ENCODE results near the gene P3R3URF.
"Not testable (repeated sequence)": the region's sequence is repeated elsewhere in the genome, so short reads cannot be mapped to it uniquely, and the experiment has no call there.

Gene P3R3URF

DNA sequence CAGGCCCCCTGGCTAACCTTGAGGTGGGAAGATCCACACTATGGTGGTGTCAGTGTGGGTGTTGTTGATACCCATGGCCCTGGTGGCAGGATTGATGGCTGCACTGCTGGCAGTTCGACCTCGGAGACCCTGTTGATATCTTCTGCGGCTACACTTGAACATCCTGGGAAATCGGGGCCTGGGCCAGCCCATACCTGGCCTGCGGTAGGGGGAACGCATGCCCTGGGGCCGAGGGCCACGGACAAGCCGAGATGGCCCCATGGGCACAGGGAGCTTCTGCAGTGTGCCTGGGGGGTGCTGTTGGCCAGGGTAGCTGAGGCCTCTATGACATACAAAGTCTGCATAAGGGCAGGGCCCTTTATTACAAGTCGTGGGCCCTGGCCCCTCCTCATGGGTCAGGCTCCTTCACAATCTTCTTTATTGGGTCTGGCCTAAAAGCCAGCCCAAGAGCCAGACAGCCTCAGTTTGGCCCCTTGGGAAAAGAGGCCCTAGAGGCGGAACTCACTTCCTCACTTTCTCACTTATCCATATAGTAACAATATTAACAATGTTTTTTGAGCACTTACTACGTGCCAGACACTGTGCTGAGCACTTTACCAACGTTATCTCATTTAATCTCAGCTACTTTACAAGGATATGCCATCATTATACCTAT, at the start of gene P3R3URF:
Gene P3R3URF, minus strand, starts transcription at position 278 of the 655 bp plus-strand sequence. Its CDS starts 17 bp downstream, at position 261.
- in situ Hi-C loops (cut with MboI; ENCODE audit: low sequenced_read_pairs): loop anchor here (5.0 kb wide), 1 partner anchor 139 kb away; no protein-coding TSS in a partner anchor

DNA sequence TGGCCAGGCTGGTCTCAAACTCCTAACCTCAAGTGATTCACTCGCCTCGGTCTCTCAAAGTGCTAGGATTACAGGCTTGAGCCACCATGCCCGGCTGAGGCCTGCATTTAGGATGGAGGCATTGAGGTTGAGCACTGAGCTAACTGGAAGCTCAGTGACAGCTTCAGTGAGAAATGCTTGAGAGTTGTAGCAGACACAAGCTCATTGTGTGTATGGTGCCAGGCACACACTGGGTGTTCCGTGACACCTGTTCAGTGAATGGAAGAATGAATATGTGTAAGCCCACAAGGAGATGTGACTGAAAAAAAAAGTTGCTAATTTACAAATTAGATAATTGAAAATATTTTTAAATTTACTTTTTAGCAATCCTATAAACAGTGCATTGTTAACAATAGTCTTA, 48.7 kb upstream of the P3R3URF start:
- in situ Hi-C loops (cut with MboI; ENCODE audit: low sequenced_read_pairs): no loop called here

DNA sequence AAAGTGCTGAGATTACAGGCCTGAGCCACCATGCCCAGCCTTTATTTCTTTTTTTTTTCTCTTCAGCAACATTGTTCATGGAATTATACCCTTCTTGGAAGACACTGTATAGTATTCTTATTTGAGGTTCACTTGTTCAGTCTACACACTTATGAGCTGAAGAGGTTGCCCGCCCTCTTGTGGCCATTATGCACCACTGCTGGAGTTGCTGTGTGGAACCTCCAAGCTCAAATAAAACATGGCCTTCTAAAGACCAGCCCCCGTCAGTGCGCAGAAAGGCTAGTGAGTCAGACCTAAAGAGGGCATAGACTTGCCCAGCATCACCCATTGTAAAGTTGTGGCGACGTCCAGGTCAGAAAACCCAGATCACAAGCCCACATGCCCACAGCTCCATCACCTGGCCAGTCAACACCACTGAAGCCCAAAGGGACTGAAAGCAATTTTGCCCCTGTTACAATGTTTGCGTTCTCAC, 47.2 kb upstream of the P3R3URF start:
- in situ Hi-C loops (cut with MboI; ENCODE audit: low sequenced_read_pairs): no loop called here

DNA sequence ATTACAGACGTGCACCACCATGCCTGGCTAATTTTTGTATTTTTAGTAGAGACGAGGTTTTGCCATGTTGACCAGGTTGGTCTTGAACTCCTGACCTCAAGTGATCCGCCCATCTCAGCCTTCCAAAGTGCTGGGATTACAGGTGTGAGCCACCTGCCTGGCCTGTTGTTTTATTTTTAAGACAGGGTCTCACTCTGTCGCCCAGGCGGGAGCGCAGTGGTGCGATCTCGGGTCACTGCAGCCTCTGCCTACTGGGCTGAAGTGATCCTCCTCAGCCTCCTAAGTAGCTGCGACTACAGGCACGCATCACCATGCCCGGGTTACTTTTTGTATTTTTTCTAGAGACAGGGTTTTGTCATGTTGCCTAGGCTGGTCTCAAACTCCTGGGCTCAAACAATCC, 46.8 kb upstream of the P3R3URF start:
- in situ Hi-C loops (cut with MboI; ENCODE audit: low sequenced_read_pairs): not testable (repeated sequence)

DNA sequence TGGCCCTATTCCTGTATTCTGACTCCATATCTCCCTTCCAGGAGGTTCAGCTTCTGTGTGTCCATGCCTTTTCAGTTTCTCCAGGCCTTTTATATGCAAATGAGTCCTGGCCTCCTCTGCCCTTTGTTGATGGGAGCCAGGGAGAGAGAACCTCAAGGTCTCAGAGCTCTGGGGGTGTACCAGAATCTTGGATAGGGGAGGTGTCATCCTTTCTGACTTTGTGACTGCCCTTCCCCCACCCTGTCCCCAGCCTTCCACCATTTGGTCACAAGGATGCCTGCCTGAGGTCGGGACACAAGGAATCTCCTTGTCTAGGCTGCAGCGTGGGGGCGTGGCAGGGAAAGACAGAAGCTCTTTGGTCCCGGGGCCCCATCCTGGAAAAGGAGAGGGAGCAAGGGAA, 45.5 kb upstream of the P3R3URF start:
- in situ Hi-C loops (cut with MboI; ENCODE audit: low sequenced_read_pairs): no loop called here

DNA sequence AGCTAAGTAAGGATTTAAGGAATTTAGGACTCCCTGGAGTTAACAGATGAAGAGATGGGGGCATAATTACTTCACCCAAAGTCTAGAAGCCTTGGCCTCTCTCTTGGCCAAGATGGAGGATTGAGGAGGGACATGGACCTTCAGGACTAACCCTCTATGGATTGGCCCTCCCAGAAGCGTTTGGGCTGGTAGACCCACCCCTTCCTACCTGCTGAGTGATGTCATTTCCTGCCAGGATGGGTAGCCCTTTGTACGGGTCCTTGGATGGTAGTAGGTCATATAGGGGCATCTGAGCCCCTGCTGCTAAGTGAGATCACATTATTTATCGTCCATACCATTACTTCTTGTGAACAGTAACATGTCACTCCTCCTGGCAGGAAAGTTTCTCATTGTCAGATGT, 44.5 kb upstream of the P3R3URF start:
- in situ Hi-C loops (cut with MboI; ENCODE audit: low sequenced_read_pairs): no loop called here

DNA sequence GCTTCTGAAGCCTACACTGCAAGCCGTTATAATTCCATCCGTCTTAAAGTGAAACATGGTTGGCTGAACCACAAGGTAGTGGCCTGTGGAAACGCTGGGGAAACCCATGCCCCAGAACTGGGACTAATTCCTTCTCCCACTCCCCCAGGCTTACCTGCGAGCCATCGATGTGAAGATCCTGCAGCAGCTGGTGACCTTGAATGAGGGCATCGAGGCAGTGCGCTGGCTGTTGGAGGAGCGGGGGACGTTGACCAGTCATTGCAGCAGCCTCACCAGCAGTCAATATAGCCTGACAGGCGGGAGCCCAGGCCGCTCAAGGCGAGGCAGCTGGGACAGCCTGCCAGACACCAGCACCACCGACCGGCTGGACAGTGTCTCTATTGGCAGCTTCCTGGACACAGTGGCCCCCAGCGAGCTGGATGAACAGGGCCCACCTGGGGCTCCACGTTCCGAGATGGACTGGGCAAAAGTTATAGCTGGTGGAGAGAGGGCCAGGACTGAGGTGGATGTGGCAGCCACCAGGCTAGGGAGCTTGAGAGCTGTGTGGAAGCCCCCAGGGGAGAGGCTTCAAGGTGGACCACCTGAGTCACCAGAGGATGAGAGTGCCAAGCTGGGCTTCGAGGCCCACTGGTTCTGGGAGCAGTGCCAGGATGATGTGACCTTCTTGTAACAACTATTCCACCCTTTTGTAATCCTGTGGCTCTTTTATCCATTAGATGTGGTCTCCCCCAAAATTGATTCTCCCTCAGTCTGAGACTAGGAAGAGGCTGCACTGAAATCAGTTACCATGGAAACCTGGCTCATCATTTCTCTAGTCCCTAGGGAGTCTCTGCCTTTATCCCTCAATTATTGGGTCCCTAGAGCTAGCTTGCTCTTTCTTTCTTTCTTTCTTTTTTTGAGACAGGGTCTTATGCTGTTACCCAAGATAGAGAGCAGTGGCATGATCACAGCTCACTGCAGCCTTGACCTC, 43.5 kb upstream of the P3R3URF start:
- in situ Hi-C loops (cut with MboI; ENCODE audit: low sequenced_read_pairs): no loop called here

DNA sequence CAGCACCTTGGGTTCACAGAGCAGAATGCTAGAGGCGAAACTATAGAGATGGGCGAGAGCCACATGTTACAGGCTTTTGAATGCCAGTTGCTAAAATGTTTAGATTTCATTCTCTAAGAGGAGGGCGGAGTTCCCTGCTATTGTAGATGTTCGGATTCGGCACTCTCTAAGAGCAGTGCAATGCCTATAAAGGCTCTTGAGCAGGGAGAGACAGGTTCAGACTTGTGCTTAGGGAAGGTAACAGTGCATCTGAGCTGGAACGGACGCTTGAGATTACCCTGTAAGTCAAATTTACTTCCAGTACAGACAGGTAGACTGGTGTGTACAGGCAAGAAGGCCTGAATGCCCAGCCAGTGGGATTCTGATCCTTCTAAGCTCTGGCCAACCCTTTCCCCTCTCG, 42.2 kb upstream of the P3R3URF start:
- in situ Hi-C loops (cut with MboI; ENCODE audit: low sequenced_read_pairs): no loop called here

DNA sequence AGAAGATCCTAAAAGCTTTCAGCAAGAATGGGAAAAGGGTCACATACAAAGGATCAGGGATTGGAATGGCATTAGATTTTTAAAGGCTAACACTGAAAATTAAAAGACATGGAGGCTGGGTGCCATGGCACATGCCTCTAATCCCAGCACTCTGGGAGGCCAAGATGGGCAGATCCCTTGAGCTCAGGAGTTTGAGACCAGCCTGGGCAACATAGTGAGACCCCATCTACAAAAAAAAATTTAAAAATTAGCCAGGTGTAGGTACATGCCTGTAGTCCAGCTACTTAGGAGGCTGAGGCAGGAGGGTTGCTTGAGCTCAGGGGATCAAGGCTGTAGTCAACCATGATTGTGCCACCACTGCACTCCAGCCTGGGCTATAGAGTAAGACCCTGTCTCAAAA, 39.2 kb upstream of the P3R3URF start:
- in situ Hi-C loops (cut with MboI; ENCODE audit: low sequenced_read_pairs): no loop called here

DNA sequence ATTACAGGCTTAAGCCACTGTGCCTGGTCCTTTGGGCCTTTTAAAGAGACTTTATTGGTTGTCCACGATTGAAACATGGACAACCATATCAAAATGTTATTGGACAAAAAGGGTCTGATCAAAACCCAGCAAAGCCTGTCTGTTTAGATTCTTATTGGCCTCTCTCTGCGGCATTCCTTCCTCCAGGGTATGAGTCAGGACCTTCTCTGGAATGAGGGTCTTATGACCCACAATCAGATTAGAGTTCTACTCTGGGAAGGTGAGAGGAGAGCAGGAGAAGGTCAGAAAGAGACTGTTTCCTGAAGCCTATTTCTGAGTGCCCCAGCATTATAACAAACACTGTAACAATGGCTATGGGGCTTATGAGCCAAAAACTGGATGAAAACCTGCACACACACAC, 34.8 kb upstream of the P3R3URF start:
- in situ Hi-C loops (cut with MboI; ENCODE audit: low sequenced_read_pairs): no loop called here

DNA sequence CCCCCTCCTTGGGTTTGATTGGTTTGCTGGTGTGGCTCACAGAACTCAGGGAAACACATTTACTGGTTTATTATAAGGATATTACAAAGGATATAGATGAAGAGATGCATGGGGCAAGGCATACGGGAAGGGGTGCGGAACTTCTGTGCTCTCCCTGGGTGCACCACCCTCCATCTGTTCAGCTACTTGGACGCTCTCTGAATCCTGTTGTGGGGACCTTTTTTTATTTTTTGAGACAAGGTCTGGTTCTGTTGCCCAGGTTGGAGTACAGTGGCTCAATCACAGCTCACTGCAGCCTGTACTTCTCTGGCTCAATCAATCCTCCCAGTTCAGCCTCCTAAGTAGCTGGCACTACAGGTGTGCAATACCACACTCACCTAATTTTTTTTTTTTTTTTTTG, 34.3 kb upstream of the P3R3URF start:
- in situ Hi-C loops (cut with MboI; ENCODE audit: low sequenced_read_pairs): no loop called here

DNA sequence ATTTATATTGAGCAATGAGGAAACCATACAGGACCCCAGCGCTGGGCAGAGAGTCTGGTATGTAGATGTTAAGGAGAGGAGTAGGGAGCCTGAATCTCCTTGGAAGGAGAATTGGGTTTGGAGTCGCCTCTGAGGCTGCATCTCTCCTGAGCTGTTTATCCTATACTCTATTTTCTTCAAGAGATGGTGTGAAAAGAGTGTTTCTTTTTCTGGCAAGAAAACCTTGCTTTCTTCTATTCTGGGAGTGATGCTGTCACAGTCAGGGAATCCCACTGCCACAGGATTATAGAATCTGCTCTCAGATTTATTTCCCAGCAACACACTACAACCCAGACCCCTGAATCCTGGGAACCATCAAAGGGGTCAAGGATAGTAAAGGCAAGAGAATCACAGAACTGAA, 30.1 kb upstream of the P3R3URF start:
- in situ Hi-C loops (cut with MboI; ENCODE audit: low sequenced_read_pairs): no loop called here

DNA sequence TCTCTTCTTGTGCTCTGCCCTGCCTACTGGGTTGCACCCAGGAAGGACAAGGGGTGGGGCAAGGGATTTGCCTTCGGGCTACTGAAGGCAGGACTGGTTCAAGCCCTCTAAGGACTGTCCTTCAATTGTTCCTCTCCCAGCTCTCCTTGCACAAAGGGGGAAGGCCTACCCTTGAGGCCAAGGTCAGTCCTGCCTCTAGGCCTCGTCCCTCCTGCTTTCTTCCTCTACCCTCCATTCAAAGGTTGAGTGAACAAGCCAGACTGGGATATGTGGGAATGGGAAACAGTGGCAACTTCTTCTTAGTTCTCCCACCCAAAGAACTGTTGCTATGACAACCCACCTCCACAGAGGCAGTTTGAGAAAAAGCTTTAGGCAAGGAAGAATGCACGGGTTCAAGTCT, 29.5 kb upstream of the P3R3URF start:
- in situ Hi-C loops (cut with MboI; ENCODE audit: low sequenced_read_pairs): no loop called here

DNA sequence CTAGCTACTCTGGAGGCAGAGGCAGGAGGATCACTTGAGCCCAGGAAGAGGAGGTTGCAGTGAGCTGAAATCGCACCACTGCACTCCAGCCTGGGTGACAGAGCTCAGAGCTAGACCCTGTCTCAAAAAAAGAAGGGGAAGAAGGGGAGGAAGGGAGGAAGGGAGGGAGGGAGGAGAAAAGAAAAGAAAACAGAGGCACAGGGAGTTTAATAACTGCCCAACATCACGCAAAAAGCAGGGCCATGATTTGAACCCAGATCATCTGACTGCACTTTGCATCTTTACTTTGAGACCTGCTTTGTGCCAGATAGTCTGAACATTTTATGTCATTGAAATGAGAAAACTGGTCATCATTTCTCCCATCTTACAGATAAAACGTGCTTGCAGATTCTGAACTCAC, 28.9 kb upstream of the P3R3URF start:
- in situ Hi-C loops (cut with MboI; ENCODE audit: low sequenced_read_pairs): no loop called here

DNA sequence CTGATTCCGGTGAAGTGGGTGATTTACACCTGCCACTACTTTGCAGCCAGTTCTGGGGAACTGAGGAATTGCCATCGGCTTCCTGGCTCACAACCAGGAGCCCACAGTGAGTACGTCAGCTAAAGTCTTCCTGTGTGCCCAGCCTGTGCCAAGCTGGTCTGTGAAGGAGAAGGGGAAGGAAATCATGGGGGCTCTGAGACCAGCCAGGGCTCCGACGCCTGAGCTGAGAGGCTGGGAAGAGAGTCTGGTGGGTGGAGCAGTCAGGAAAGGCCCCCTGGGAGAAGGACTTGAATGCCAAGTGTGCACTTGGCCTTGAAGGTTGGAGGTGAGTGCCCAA, 28.1 kb upstream of the P3R3URF start:
- in situ Hi-C loops (cut with MboI; ENCODE audit: low sequenced_read_pairs): no loop called here

DNA sequence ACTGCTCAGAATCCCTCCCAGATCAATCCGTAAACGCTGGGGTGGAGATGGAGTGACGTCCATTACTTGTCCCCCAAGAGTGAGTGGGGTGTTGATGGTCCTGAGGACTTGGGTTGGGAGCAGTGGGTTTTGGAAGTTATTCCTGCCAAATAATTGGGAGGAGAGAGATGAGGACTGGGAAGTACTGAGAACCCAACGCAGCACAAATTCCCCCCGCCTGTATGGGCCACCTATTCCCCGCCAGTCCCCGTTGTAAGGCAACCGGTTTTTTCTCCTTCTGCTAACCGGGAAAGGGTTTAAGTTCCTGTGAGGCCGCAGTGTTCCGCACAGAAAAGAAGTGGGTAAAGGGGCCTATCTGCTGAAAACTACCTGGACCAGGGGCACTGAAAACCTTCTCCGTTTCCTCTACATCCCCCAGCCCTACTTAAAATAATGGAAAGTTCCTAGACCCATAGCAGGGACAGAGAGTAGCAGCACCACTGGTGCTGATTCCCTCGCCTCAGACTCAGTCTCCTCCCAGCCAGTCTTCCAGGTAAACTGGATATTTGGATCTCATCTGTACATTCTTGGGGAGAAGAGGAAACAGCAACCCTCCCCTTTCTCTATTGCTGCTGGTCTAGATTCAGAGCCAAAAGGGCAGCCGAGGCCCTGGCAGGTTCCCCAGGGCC, 27.6 kb upstream of the P3R3URF start:
- in situ Hi-C loops (cut with MboI; ENCODE audit: low sequenced_read_pairs): no loop called here

DNA sequence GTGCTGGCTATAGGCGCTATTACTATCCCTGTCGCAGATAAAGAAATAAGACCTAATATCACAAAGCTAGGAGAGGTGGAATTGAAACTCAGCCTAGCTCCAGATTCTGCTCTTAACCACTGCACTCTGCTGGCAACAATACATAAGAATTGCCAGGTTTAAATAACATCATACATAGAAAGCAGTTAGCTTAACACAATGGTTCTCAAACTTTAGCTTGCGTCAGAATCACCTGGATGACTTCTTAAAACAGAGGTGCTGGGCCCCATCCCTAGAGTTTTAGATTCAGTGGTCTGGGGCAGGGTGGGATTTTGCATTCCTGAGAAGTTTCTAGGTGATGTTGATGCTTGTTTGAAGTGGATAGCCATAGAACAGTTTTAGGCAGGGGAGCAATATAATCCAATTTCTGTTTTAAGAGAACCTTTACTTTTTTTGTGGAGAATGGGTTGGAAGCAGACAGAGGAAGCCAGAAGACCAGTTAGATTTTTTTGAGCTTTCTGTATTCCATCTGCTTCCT, 23.0 kb upstream of the P3R3URF start:
- in situ Hi-C loops (cut with MboI; ENCODE audit: low sequenced_read_pairs): no loop called here

DNA sequence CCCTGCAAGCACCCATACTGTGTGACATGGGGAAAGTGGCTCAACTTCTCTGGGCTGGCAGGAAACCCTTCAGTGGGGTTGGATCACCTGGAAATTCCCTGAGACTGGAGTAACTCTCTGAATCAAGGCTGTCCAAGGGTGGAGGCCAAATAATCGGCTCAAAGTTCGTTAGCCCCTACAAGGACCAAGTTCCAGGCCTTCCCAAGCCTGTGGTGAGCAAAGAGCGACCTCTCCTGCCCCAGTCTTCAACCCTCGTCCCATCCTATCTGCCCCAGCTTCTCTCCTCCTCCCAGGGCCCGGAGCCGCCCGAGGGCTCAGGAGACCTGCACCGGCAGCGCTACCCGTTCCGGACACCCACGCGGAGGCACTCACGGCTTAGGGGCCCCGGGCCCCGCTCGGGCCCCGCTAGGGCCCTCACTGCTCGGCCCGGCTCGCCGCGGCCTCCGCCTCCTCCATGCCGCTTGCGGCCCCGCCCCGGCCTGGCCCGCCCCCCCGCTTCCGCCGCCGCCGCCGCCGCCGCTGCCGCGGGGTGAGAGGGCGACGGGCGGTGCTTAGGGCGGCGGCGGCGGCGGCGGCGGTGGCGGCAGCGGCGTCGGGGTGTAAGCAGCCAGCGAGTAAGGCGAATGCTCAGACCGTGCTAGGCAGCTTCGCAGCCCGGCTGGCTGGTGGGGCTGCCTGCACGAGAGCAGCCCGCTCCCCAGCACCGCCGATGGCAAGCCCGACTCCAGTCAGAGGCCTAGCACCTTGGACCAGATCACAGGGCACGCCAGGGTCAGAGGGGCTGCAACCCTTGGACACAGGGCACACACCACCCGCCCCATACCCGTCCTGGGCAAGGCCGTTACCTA, 21.9 kb upstream of the P3R3URF start, which contains the start of gene POMGNT1:
Gene POMGNT1, minus strand, starts transcription at position 471 of the 848 bp plus-strand sequence. CDS start 613 bp downstream, outside the sequence.
- in situ Hi-C loops (cut with MboI; ENCODE audit: low sequenced_read_pairs): no loop called here

DNA sequence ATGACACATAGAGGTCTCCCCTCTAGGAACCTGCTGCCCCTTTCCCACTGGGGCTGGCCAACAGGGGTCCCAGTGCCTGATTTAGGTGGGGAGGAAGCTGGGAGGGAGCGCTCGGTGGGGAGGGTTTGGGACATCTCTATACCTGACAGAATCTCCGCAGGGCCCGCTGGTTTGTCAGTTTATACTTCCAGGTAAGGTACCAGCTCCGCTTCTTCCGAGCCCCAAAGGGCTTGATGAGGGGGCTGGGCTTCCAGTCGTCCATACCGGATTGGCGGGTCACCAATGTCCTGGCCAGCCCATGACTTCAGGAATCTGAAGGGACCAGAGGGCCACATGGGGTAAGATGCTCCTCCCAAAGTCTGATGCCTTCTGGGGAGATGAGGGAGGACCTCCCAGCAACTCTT, 21.3 kb upstream of the P3R3URF start:
- in situ Hi-C loops (cut with MboI; ENCODE audit: low sequenced_read_pairs): no loop called here

DNA sequence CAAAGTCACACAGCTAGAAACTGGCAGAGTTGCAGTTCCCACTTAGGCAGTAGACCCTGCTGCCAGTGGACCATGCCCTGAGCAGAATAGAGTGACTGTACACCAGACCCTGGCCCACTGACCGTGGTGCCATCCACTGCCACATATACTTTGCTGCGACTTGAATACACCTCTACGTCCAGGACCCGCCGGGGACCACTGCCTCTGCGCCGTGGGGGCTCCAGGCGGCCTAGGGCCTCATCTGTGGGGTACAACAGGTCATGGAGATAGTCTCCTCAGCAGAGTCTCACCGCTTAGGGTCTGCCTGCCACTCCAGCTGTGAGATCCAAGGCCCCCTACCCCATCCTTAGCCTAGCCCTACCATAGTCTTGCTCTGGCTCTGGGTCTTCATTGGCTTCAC, 20.3 kb upstream of the P3R3URF start:
- in situ Hi-C loops (cut with MboI; ENCODE audit: low sequenced_read_pairs): no loop called here
